HK-2 (cell line): ENCODE measurements around the gene CLPTM1L.
"Not testable (repeated sequence)": the region's sequence is repeated elsewhere in the genome, so short reads cannot be mapped to it uniquely, and the experiment has no call there.

ENCODE experiments used
- DNase-seq: peaks from one replicate; pipeline ENCODE4 v3.0.0-alpha.2; 2018; ENCODE audit not compliant: unreplicated experiment

Gene CLPTM1L

GRCh38 chr5:1292139-1292538 lies 52.8 kb downstream of the CLPTM1L start:
- no peak for DNase-seq

- DNase-seq, result no peak
These were observed 53.3 kb downstream of the CLPTM1L start for GRCh38 chr5:1291611-1292080.

- not testable (repeated sequence) for DNase-seq
These were observed 53.9 kb downstream of the CLPTM1L start for GRCh38 chr5:1290956-1291355.

GRCh38 chr5:1289559-1289958 lies 55.3 kb downstream of the CLPTM1L start:
- not testable (repeated sequence) for DNase-seq

- no peak for DNase-seq
These were observed 56.2 kb downstream of the CLPTM1L start for GRCh38 chr5:1288439-1289335.

GRCh38 chr5:1285883-1286291 lies 59.0 kb downstream of the CLPTM1L start:
- no peak for DNase-seq

- no peak for DNase-seq
These were observed 59.8 kb downstream of the CLPTM1L start for GRCh38 chr5:1285141-1285540.

GRCh38 chr5:1284336-1284970 lies 60.4 kb downstream of the CLPTM1L start:
- DNase-seq, result not testable (repeated sequence)

- not testable (repeated sequence) for DNase-seq
These were observed 61.2 kb downstream of the CLPTM1L start for GRCh38 chr5:1283729-1284041.

- DNase-seq, result not testable (repeated sequence)
These were observed 61.7 kb downstream of the CLPTM1L start for GRCh38 chr5:1282993-1283728.

- DNase-seq, result no peak
These were observed 62.5 kb downstream of the CLPTM1L start for GRCh38 chr5:1282131-1282992.

GRCh38 chr5:1281038-1281882 lies 63.6 kb downstream of the CLPTM1L start:
- DNase-seq, result no peak

GRCh38 chr5:1280177-1281037 lies 64.5 kb downstream of the CLPTM1L start:
- no peak for DNase-seq

- DNase-seq, result no peak
These were observed 65.3 kb downstream of the CLPTM1L start for GRCh38 chr5:1279443-1280151.

GRCh38 chr5:1278656-1279442 lies 66.0 kb downstream of the CLPTM1L start:
- DNase-seq, result no peak

GRCh38 chr5:1278216-1278615 lies 66.7 kb downstream of the CLPTM1L start:
- DNase-seq, result no peak

GRCh38 chr5:1277781-1278180 lies 67.1 kb downstream of the CLPTM1L start:
- no peak for DNase-seq

GRCh38 chr5:1277331-1277730 lies 67.6 kb downstream of the CLPTM1L start:
- DNase-seq, result no peak
